ENCODE measurements around the gene NMB.

NMB gene

DNA sequence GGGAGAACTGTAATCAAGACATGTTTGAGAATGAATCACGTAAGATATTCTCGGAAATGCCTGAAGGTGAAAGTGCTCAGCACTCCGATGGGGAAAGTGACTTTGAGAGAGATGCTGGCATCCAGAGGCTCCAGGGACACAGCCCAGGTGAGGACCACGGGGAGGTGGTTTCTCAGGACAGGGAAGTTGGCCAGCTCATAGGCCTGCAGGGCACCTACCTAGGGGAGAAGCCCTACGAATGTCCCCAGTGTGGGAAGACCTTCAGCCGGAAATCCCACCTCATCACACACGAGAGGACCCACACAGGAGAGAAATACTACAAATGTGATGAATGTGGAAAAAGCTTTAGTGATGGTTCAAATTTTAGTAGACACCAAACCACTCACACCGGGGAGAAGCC lies 37.4 kb downstream of the NMB start:
- no peak for DNase-seq

DNA sequence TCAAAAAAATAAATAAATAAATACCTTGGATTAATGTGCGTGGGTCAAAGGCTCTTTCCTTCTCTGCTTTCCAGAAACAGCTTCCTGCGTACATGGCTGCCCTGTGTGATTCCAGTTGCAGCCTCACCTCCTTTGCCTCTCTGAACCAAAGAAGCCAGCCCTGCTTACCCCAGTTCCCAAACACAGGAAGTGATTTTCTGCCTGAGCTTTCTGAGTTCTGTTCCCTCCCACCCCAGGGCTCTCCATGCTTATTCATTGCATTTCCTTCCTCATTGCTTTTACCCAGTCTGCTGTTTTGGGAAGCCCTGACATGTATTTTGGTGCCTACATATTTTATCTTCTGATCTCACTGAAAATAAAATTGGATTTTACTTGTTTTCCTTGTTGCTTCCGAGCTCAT lies 41.8 kb downstream of the NMB start:
- no peak for DNase-seq

DNA sequence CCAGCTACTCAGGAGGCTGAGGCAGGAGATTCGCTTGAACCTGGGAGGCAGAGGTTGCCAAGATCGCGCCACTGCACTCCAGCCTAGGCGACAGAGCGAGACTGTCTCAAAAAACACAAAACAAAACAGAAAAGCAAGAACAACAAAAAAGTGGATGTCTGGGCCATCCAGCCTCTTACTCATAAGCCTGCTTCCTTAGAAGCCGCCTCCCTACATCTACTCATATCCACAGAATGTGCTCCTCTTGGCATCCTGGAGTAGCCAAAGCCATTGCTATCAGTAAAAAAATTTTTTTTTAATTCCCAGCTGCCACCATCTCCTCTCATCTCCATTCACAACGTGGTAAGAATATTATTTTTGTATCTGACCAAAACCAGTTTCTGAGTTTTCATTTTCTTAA lies 46.4 kb downstream of the NMB start:
- no peak for DNase-seq

DNA sequence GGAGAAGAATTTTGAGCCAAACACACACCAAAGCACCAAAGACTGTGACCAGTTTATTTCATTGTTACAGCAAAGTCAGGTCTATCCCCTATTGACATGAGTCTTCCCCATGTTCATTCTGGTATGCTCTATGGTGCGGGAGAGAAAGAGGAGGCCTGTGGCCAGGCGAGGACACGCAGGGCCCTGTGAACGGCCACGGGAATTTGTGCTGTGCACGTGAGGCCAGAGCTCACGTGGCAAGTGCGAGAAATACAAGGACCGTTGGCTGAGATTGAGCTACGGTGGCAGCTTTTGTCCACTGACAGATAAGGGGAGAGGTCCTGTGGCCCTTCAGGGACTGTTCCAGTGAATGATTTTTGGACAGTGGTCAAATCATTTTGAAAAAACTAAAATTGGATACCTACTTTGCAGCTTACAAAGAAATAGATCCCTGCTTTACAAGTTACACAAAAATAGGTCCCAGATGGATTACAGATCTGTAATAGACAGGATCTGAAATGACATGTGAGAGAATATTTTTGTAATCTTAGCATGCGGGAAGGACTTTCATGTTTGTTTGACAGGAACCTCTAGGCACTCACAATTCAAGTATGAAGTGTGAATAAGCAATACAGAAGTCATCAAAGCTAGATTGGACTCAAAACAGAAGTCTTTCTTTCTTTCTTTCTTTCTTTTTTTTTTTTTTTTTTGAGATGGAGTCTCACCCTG lies 48.0 kb downstream of the NMB start:
- DNase-seq: no peak

DNA sequence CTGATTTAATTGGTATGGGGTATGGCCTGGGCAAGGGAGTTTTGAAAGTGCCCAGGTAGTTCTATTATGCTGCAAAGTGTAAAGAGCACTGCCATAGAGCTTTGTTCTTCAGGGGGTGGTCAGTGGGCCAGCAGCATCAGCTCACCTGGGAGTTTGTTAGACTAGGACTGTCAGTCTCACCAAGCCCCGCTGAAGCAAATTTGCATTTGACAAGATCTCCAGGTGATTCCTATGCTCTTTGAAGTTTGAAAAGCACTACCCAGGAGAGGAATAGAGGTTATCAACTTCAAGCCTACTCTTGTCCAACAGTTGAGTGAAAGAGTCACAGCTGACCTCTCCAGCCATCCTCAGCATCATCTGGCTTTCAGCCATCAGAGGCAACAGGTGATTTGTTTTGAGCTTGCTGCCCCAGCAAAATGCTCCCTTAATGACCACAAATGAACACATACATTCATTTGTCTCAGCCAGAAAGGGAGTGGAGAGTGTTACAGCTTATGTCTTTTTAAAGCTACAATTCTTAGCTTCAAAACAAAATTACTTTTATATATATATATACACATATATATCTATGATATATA lies 49.2 kb downstream of the NMB start:
- no peak for DNase-seq

DNA sequence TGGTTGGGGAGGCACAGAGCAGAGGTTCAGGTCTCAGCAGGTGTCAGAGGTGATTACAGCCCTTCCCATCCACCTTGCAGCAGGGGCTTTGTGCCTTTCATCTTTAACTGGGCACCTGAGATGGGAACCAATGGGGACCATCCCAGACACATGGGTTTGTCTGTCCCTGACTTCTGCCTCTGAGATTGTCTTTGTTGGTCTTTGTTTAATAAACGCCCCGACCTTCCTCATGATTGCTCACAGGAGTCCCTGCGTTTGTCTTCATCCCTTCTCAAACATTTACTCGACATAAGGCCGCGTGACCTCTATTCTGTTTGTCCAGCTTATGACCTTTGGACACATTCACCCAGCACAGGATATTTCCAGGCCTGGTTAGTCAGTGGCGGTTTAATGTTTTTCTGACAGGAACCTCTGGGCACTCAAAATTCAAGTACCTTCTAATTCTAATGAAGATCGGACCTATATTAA lies 51.3 kb downstream of the NMB start:
- no peak for DNase-seq

DNA sequence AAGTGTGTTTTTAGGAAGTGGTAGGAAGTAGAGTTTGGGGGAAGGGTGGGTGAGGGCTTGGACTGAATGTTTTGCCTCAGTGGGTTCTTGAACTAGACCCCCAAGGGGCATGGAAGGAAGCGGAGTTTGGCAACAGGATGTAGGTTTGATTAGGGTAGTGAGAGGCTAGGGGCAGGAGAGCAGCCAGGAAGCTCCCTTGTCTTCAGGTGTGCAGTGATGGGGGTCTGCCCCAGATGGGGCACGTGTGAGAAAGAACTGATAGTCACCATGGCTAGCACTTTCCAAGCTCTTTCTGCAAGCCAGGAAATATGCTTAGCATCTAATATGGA lies 52.5 kb downstream of the NMB start:
- DNase-seq: no peak
